ENCODE data around the gene SLIT3.

The SLIT3 gene

GRCh38 chr5:168939887-168940544, 360.9 kb downstream of the SLIT3 start:
- DNase-seq (ENCODE audit: low read depth), result peak; percentile 54
- TF ChIP-seq CTCF (conservative IDR thresholded peaks at IDR 0.05; ENCODE audit: low read depth, low read length), result no peak
- H3K4me3 ChIP-seq (ENCODE audit: low read length), result no peak overlapping the region

- no peak for DNase-seq (ENCODE audit: low read depth)
- no peak overlapping the region for H3K4me3 ChIP-seq (ENCODE audit: low read length)
- no peak for TF ChIP-seq CTCF (conservative IDR thresholded peaks at IDR 0.05; ENCODE audit: low read depth, low read length)
These were observed 361.7 kb downstream of the SLIT3 start for GRCh38 chr5:168939156-168939800.

- no peak overlapping the region for H3K4me3 ChIP-seq (ENCODE audit: low read length)
- no peak for DNase-seq (ENCODE audit: low read depth)
- no peak for TF ChIP-seq CTCF (conservative IDR thresholded peaks at IDR 0.05; ENCODE audit: low read depth, low read length)
These were observed 364.4 kb downstream of the SLIT3 start for GRCh38 chr5:168936511-168936910.

- no peak for DNase-seq (ENCODE audit: low read depth)
- no peak for TF ChIP-seq CTCF (conservative IDR thresholded peaks at IDR 0.05; ENCODE audit: low read depth, low read length)
- H3K4me3 ChIP-seq (ENCODE audit: low read length), result no peak overlapping the region
These were observed 365.8 kb downstream of the SLIT3 start for GRCh38 chr5:168935183-168935582.

GRCh38 chr5:168934169-168934568, 366.8 kb downstream of the SLIT3 start:
- TF ChIP-seq CTCF (conservative IDR thresholded peaks at IDR 0.05; ENCODE audit: low read depth, low read length), result no peak
- DNase-seq (ENCODE audit: low read depth), result no peak
- H3K4me3 ChIP-seq (ENCODE audit: low read length), result no peak overlapping the region

GRCh38 chr5:168932400-168933189, 368.3 kb downstream of the SLIT3 start:
- no peak overlapping the region for H3K4me3 ChIP-seq (ENCODE audit: low read length)
- no peak for TF ChIP-seq CTCF (conservative IDR thresholded peaks at IDR 0.05; ENCODE audit: low read depth, low read length)
- DNase-seq (ENCODE audit: low read depth), result no peak

All from retinal pigment epithelial cell (primary cell).